Measurements from ENCODE around the gene PRKAR1B. TPM values are rescaled to one million over a fixed set of nuclear protein-coding genes. Genes with fewer than 3 reads are reported as not detected.

PRKAR1B gene
- total and polyA plus RNA-seq, 4 experiments from 2014 or later: 6.5 to 16.6 (median 13.7) TPM

DNA sequence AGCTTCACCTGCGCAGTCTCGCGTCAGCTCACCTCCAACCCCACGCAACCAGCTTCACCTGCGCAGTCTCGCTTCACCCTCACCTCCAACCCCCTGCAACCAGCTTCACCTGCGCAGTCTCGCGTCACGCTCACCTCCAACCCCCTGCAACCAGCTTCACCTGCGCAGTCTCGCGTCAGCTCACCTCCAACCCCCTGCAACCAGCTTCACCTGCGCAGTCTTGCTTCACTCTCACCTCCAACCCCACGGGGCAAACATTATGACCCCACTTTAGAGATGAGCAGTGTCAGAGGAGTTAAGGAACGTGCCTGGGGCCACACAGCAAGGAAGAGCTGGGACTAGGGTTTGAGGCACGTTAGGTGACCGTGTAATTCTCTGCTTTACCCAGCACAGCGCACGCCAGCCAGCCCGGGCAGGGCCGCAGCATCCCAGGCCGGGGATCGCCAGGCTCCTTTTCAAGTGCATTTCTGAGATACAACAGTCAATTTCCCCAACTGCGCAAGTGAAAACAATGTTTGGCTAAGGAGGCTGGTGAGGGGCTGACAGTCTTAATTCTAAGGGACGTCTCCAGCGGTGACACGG lies 184.9 kb downstream of the PRKAR1B start:
- Mint-ChIP-seq H3K9me3 (peaks cover 0 to 6% (median 2%) of the 10 kb centered on the region in 8 donors), H3K36me3 (no peaks in the 10 kb centered on the region), H3K4me1 (no peaks in the 10 kb centered on the region), H3K4me3 (no peak overlapping the region), H3K27ac (no peak overlapping the region), H3K27me3 (no peaks in the 10 kb centered on the region)
- CTCF ChIA-PET (ENCODE audit: partially characterized antibody): interaction anchor here (1.2 kb wide), 1 partner anchor 21 kb away, joined by 3 read pairs; no protein-coding TSS in a partner anchor
- Histone ChIP-seq H3K9me3 (ENCODE audit: control insufficient read depth in 1 of 2, low read length in 2 of 2) (no peaks in the 10 kb centered on the region), H3K4me3 (ENCODE audit: low read length in 2 of 2) (no peak overlapping the region), H3K27me3 (ENCODE audit: insufficient read depth, low read length) (no peaks in the 10 kb centered on the region), H3K4me1 (ENCODE audit: insufficient read depth, low read length) (no peaks in the 10 kb centered on the region), H3K27ac (ENCODE audit: low read depth, low read length) (no peak overlapping the region), H3K36me3 (ENCODE audit: insufficient read depth, low read length) (no peaks in the 10 kb centered on the region)
- POLR2A ChIA-PET (ENCODE audit: partially characterized antibody): no interaction called here
- intact Hi-C loops (cut with micrococcal nuclease): no loop called here
- no peak for DNase-seq

GRCh38 chr7:541661-542060 lies 185.4 kb downstream of the PRKAR1B start:
- no peak overlapping the region for H3K4me3 ChIP-seq (ENCODE audit: low read length in 2 of 2)
- POLR2A ChIA-PET (ENCODE audit: partially characterized antibody): no interaction called here
- H3K27ac Mint-ChIP-seq: no peak overlapping the region
- CTCF ChIA-PET (ENCODE audit: partially characterized antibody): interaction anchor here (1.2 kb wide), 1 partner anchor 21 kb away, joined by 3 read pairs; no protein-coding TSS in a partner anchor
- H3K9me3 ChIP-seq (ENCODE audit: control insufficient read depth in 1 of 2, low read length in 2 of 2): no peaks in the 10 kb centered on the region
- no peaks in the 10 kb centered on the region for H3K36me3 ChIP-seq (ENCODE audit: insufficient read depth, low read length)
- peaks cover 0 to 6% (median 2%) of the 10 kb centered on the region in 8 donors for H3K9me3 Mint-ChIP-seq
- intact Hi-C loops (cut with micrococcal nuclease): no loop called here
- DNase-seq: no peak
- H3K36me3 Mint-ChIP-seq: no peaks in the 10 kb centered on the region
- H3K4me3 Mint-ChIP-seq: no peak overlapping the region
- no peak overlapping the region for H3K27ac ChIP-seq (ENCODE audit: low read depth, low read length)
- H3K27me3 ChIP-seq (ENCODE audit: insufficient read depth, low read length): no peaks in the 10 kb centered on the region
- no peaks in the 10 kb centered on the region for H3K27me3 Mint-ChIP-seq
- no peaks in the 10 kb centered on the region for H3K4me1 Mint-ChIP-seq
- H3K4me1 ChIP-seq (ENCODE audit: insufficient read depth, low read length): no peaks in the 10 kb centered on the region

GRCh38 chr7:540997-541396 lies 186.1 kb downstream of the PRKAR1B start:
- Mint-ChIP-seq H3K27ac (no peak overlapping the region), H3K27me3 (no peaks in the 10 kb centered on the region), H3K4me3 (no peak overlapping the region), H3K4me1 (no peaks in the 10 kb centered on the region), H3K36me3 (no peaks in the 10 kb centered on the region), H3K9me3 (peaks cover 0 to 6% (median 2%) of the 10 kb centered on the region in 8 donors)
- Histone ChIP-seq H3K36me3 (ENCODE audit: insufficient read depth, low read length) (no peaks in the 10 kb centered on the region), H3K27ac (ENCODE audit: low read depth, low read length) (no peak overlapping the region), H3K9me3 (ENCODE audit: control insufficient read depth in 1 of 2, low read length in 2 of 2) (no peaks in the 10 kb centered on the region), H3K27me3 (ENCODE audit: insufficient read depth, low read length) (no peaks in the 10 kb centered on the region), H3K4me1 (ENCODE audit: insufficient read depth, low read length) (no peaks in the 10 kb centered on the region), H3K4me3 (ENCODE audit: low read length in 2 of 2) (no peak overlapping the region)
- DNase-seq: no peak
- CTCF ChIA-PET (ENCODE audit: partially characterized antibody): interaction anchor here (1.2 kb wide), 1 partner anchor 22 kb away, joined by 3 read pairs; no protein-coding TSS in a partner anchor
- POLR2A ChIA-PET (ENCODE audit: partially characterized antibody): no interaction called here
- intact Hi-C loops (cut with micrococcal nuclease): no loop called here

- H3K27ac Mint-ChIP-seq: peak overlapping the region in 1 of 7 donors; percentile 79
- POLR2A ChIA-PET (ENCODE audit: partially characterized antibody): no interaction called here
These were observed 186.5 kb downstream of the PRKAR1B start for GRCh38 chr7:540579-540978.

DNA sequence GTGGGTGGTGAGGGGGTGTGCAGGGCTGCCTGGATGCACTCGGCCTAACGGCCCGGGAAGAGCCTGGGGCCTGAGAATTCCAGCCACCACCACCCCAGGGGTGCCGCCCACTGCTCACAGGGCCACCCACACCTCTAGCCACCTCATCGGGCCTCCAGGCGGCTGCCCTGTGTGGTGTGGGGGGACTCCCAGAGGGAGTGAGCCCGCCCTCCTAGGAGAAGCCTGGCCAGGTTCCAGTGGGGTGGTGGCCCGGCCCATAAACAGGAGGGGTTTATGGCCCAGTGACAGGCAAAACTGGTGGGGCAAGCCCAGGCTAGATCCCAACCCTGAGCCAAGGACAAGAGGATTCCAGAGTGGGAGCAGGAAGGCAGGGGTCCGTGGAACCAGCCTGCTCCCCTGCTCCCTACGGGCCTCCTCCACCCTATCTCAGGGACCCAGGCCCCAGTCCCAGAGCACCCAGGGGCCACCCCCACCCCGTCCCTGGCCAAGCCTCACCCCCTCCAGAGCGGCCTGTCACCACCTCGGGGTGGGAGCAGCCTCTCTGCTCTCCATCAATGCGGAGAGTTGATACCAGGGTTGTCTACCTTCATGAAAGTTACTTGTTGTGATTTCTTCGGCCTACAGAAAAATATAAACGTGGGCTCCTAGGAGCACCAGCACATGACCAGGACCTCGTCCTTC lies 187.2 kb downstream of the PRKAR1B start:
- no peaks in the 10 kb centered on the region for H3K4me1 ChIP-seq (ENCODE audit: insufficient read depth, low read length)
- no peak overlapping the region for H3K4me3 ChIP-seq (ENCODE audit: low read length in 2 of 2)
- intact Hi-C loops (cut with micrococcal nuclease): no loop called here
- H3K9me3 ChIP-seq (ENCODE audit: control insufficient read depth in 1 of 2, low read length in 2 of 2): no peaks in the 10 kb centered on the region
- CTCF ChIA-PET (ENCODE audit: partially characterized antibody): no interaction called here
- no peak for DNase-seq
- no peaks in the 10 kb centered on the region for H3K36me3 ChIP-seq (ENCODE audit: insufficient read depth, low read length)
- POLR2A ChIA-PET (ENCODE audit: partially characterized antibody): no interaction called here
- Mint-ChIP-seq H3K4me1 (no peaks in the 10 kb centered on the region), H3K4me3 (no peak overlapping the region), H3K36me3 (no peaks in the 10 kb centered on the region), H3K9me3 (peaks cover 0 to 2% (median under 1%) of the 10 kb centered on the region in 8 donors), H3K27me3 (no peaks in the 10 kb centered on the region), H3K27ac (no peak overlapping the region)
- H3K27ac ChIP-seq (ENCODE audit: low read depth, low read length): no peak overlapping the region
- H3K27me3 ChIP-seq (ENCODE audit: insufficient read depth, low read length): no peaks in the 10 kb centered on the region

More at GRCh38 chr7:540579-540978, 186.5 kb downstream of the PRKAR1B start:
- no peak for DNase-seq
- H3K9me3 Mint-ChIP-seq: peaks cover 0 to 6% (median 2%) of the 10 kb centered on the region in 8 donors
- CTCF ChIA-PET (ENCODE audit: partially characterized antibody): no interaction called here
- no peaks in the 10 kb centered on the region for H3K27me3 Mint-ChIP-seq
- Histone ChIP-seq H3K9me3 (ENCODE audit: control insufficient read depth in 1 of 2, low read length in 2 of 2) (no peaks in the 10 kb centered on the region), H3K4me3 (ENCODE audit: low read length in 2 of 2) (no peak overlapping the region), H3K4me1 (ENCODE audit: insufficient read depth, low read length) (no peaks in the 10 kb centered on the region), H3K36me3 (ENCODE audit: insufficient read depth, low read length) (no peaks in the 10 kb centered on the region), H3K27me3 (ENCODE audit: insufficient read depth, low read length) (no peaks in the 10 kb centered on the region), H3K27ac (ENCODE audit: low read depth, low read length) (no peak overlapping the region)
- no peaks in the 10 kb centered on the region for H3K36me3 Mint-ChIP-seq
- no peak overlapping the region for H3K4me3 Mint-ChIP-seq
- no peaks in the 10 kb centered on the region for H3K4me1 Mint-ChIP-seq
- intact Hi-C loops (cut with micrococcal nuclease): no loop called here

- Mint-ChIP-seq H3K36me3 (no peaks in the 10 kb centered on the region), H3K4me1 (no peaks in the 10 kb centered on the region), H3K9me3 (peaks cover 0 to 2% (median under 1%) of the 10 kb centered on the region in 8 donors), H3K4me3 (no peak overlapping the region), H3K27me3 (no peaks in the 10 kb centered on the region), H3K27ac (no peak overlapping the region)
- no peak overlapping the region for H3K27ac ChIP-seq (ENCODE audit: low read depth, low read length)
- H3K4me1 ChIP-seq (ENCODE audit: insufficient read depth, low read length): no peaks in the 10 kb centered on the region
- H3K27me3 ChIP-seq (ENCODE audit: insufficient read depth, low read length): no peaks in the 10 kb centered on the region
- POLR2A ChIA-PET (ENCODE audit: partially characterized antibody): no interaction called here
- intact Hi-C loops (cut with micrococcal nuclease): no loop called here
- no peak overlapping the region for H3K4me3 ChIP-seq (ENCODE audit: low read length in 2 of 2)
- CTCF ChIA-PET (ENCODE audit: partially characterized antibody): no interaction called here
- no peaks in the 10 kb centered on the region for H3K9me3 ChIP-seq (ENCODE audit: control insufficient read depth in 1 of 2, low read length in 2 of 2)
- H3K36me3 ChIP-seq (ENCODE audit: insufficient read depth, low read length): no peaks in the 10 kb centered on the region
- no peak for DNase-seq
These were observed 188.1 kb downstream of the PRKAR1B start for GRCh38 chr7:538764-539685.

Data from CD4-positive, alpha-beta memory T cell (primary cell).